Neuronal stem cell (in vitro differentiated cells): ENCODE results near the gene DHX58.

Experiments used
- DNase-seq: peaks from one replicate; pipeline ENCODE4 v3.0.0-alpha.2; 2013; ENCODE audit warnings: low spot score
- H2AFZ ChIP-seq: one replicate; pipeline ENCODE4 v1.6.1; 2013; ENCODE audit warnings: mild to moderate bottlenecking, low read length, inconsistent platforms
- H2AK5ac ChIP-seq: 2 replicates; pipeline ENCODE4 v1.6.1; 2013; ENCODE audit warnings: low read depth, mild to moderate bottlenecking, inconsistent platforms, low read length, moderate library complexity, mixed read lengths
- H2BK120ac ChIP-seq: 2 replicates; pipeline ENCODE4 v1.6.1; 2013; ENCODE audit warnings: low read depth, mild to moderate bottlenecking, inconsistent platforms, low read length, moderate library complexity, mixed read lengths
- H2BK12ac ChIP-seq: one replicate; pipeline ENCODE4 v1.6.1; 2013; ENCODE audit warnings: low read length, inconsistent platforms
- H2BK15ac ChIP-seq: 2 replicates; pipeline ENCODE4 v1.6.1; 2013; ENCODE audit warnings: mild to moderate bottlenecking, low read length, inconsistent platforms, mixed read lengths
- H2BK5ac ChIP-seq: one replicate; pipeline ENCODE4 v1.6.1; 2013; ENCODE audit warnings: inconsistent platforms, mild to moderate bottlenecking, low read length, moderate library complexity
- H3K14ac ChIP-seq: one replicate; pipeline ENCODE4 v1.6.1; 2013; ENCODE audit warnings: low read length, inconsistent platforms
- H3K18ac ChIP-seq: 2 replicates; pipeline ENCODE4 v1.6.1; 2013; ENCODE audit warnings: low read length, inconsistent platforms
- H3K23ac ChIP-seq: 2 replicates; pipeline ENCODE4 v1.6.1; 2013; ENCODE audit warnings: low read depth, mild to moderate bottlenecking, mixed read lengths, low read length, inconsistent platforms; ENCODE audit not compliant: poor library complexity
- H3K27ac ChIP-seq: replicated peaks from 3 replicates; pipeline ENCODE4 v1.5.1; 2013; ENCODE audit warnings: low read length, inconsistent platforms
- H3K27me3 ChIP-seq, 3 experiments: 2 replicates each; pipeline ENCODE4 v1.6.1; 2013; ENCODE audit warnings: low read length in 3 of 3, mild to moderate bottlenecking in 2 of 3, inconsistent platforms in 1 of 3, low read depth in 1 of 3, mixed read lengths in 1 of 3, moderate library complexity in 1 of 3; ENCODE audit not compliant: control insufficient read depth in 3 of 3, insufficient read depth in 3 of 3
- H3K36me3 ChIP-seq, 2 donors: replicated peaks in 1 of 2; 2 replicates each; pipeline ENCODE4 v1.6.1; 2013; ENCODE audit warnings: low read length in 2 of 2; ENCODE audit not compliant: control insufficient read depth in 2 of 2, insufficient read depth in 2 of 2
- H3K4ac ChIP-seq: 2 replicates; pipeline ENCODE4 v1.6.1; 2013; ENCODE audit warnings: inconsistent platforms, mild to moderate bottlenecking, low read length, moderate library complexity
- H3K4me1 ChIP-seq, 2 donors: 1 replicate in 1 of 2; 2 replicates in 1 of 2; pipeline ENCODE4 v1.6.1; 2013; ENCODE audit warnings: low read length in 2 of 2, low read depth in 1 of 2; ENCODE audit not compliant: control insufficient read depth in 2 of 2, insufficient read depth in 1 of 2
- H3K4me2 ChIP-seq: one replicate; pipeline ENCODE4 v1.6.1; 2013; ENCODE audit warnings: mild to moderate bottlenecking, low read length, inconsistent platforms; ENCODE audit not compliant: insufficient read depth, poor library complexity, severe bottlenecking
- H3K4me3 ChIP-seq, 2 donors: 2 replicates each; pipeline ENCODE4 v1.5.1; 2013; ENCODE audit warnings: low read length in 2 of 2, mild to moderate bottlenecking in 2 of 2, inconsistent platforms in 1 of 2, moderate library complexity in 1 of 2
- H3K79me1 ChIP-seq: one replicate; pipeline ENCODE4 v1.6.1; 2013; ENCODE audit warnings: low read depth, mild to moderate bottlenecking, inconsistent platforms, low read length, moderate library complexity
- H3K9ac ChIP-seq: one replicate; pipeline ENCODE4 v1.6.1; 2013; ENCODE audit warnings: mild to moderate bottlenecking, low read depth, low read length, inconsistent platforms; ENCODE audit not compliant: poor library complexity
- H3K9me3 ChIP-seq, 2 donors: replicated peaks in 1 of 2; 2 replicates each; pipeline versions ENCODE3 to v1.6.1; 2013; ENCODE audit warnings: low read length in 2 of 2, mild to moderate bottlenecking in 2 of 2, inconsistent platforms in 1 of 2, low read depth in 1 of 2, mixed read lengths in 1 of 2, moderate library complexity in 1 of 2; ENCODE audit not compliant: control insufficient read depth in 2 of 2, insufficient read depth in 1 of 2
- H4K8ac ChIP-seq: one replicate; pipeline ENCODE4 v1.6.1; 2013; ENCODE audit warnings: low read depth, mild to moderate bottlenecking, inconsistent platforms, low read length, moderate library complexity
- H4K91ac ChIP-seq: one replicate; pipeline ENCODE4 v1.6.1; 2013; ENCODE audit warnings: low read length, low read depth, mild to moderate bottlenecking, inconsistent platforms; ENCODE audit not compliant: poor library complexity
- WGBS, 2 donors: extraction: QIAGEN DNeasy Blood & Tissue Kit; methylation state at CpG; one replicate each; pipeline ENCODE4 v1.1.7; 2013; ENCODE audit warnings: missing lambda C conversion rate in 2 of 2, mixed read lengths in 1 of 2; ENCODE audit not compliant: insufficient read length in 2 of 2, insufficient replicate concordance in 1 of 2; ENCODE audit errors: extremely low coverage in 2 of 2; 5-methylcytosine and 5-hydroxymethylcytosine counted together

Gene DHX58

GRCh38 chr17:42087736-42088705 lies 24.5 kb downstream of the DHX58 start:
- no peak overlapping the region for H2BK12ac ChIP-seq
- H2BK15ac ChIP-seq = no peak overlapping the region
- no peaks in the 10 kb centered on the region for H3K9me3 ChIP-seq
- H3K36me3 ChIP-seq = no peaks in the 10 kb centered on the region
- H3K4me2 ChIP-seq = no peak overlapping the region
- H2BK5ac ChIP-seq = peak overlapping the region; percentile 54
- no peak for DNase-seq
- no peak overlapping the region for H3K27ac ChIP-seq
- H3K4ac ChIP-seq = no peak overlapping the region
- no peaks in the 10 kb centered on the region for H3K79me1 ChIP-seq
- no peak overlapping the region for H2BK120ac ChIP-seq
- H3K9ac ChIP-seq = no peak overlapping the region
- H3K27me3 ChIP-seq = peaks cover 0 to 25% (median 0%) of the 10 kb centered on the region in 3 experiments
- H4K8ac ChIP-seq = no peak overlapping the region
- H3K4me1 ChIP-seq = no peaks in the 10 kb centered on the region
- no peak overlapping the region for H2AFZ ChIP-seq
- peak overlapping the region; percentile 39 for H3K18ac ChIP-seq
- no peak overlapping the region for H3K4me3 ChIP-seq
- H4K91ac ChIP-seq = no peak overlapping the region
- no peak overlapping the region for H3K14ac ChIP-seq
- WGBS, 2 donors = no CpG with 5 or more reads among the region's 20 CpGs
- H3K23ac ChIP-seq = peak overlapping the region; percentile 43
- H2AK5ac ChIP-seq = no peak overlapping the region

- WGBS, 2 donors = no CpG with 5 or more reads among the region's 7 CpGs
- no peak overlapping the region for H3K4me3 ChIP-seq
- H4K91ac ChIP-seq = no peak overlapping the region
- peaks cover 0 to 25% (median 0%) of the 10 kb centered on the region in 3 experiments for H3K27me3 ChIP-seq
- no peak overlapping the region for H3K23ac ChIP-seq
- no peak overlapping the region for H3K9ac ChIP-seq
- H3K4ac ChIP-seq = no peak overlapping the region
- no peak overlapping the region for H2BK120ac ChIP-seq
- H4K8ac ChIP-seq = no peak overlapping the region
- no peak overlapping the region for H3K18ac ChIP-seq
- no peaks in the 10 kb centered on the region for H3K36me3 ChIP-seq
- H3K79me1 ChIP-seq = no peaks in the 10 kb centered on the region
- no peaks in the 10 kb centered on the region for H3K4me1 ChIP-seq
- H3K4me2 ChIP-seq = no peak overlapping the region
- no peak overlapping the region for H2BK12ac ChIP-seq
- DNase-seq = no peak
- H2BK5ac ChIP-seq = no peak overlapping the region
- H2BK15ac ChIP-seq = no peak overlapping the region
- H3K9me3 ChIP-seq = no peaks in the 10 kb centered on the region
- no peak overlapping the region for H3K14ac ChIP-seq
- no peak overlapping the region for H3K27ac ChIP-seq
- H2AK5ac ChIP-seq = no peak overlapping the region
- no peak overlapping the region for H2AFZ ChIP-seq
Measured at GRCh38 chr17:42087042-42087701, 25.3 kb downstream of the DHX58 start.

GRCh38 chr17:42081516-42082129 lies 30.9 kb downstream of the DHX58 start:
- Histone ChIP-seq H2AFZ (no peak overlapping the region), H2BK12ac (no peak overlapping the region), H3K4me3 (no peak overlapping the region), H3K4ac (no peak overlapping the region), H3K27me3 (peaks cover 0 to 13% (median 0%) of the 10 kb centered on the region in 3 experiments), H4K8ac (no peak overlapping the region), H2AK5ac (no peak overlapping the region), H3K79me1 (no peaks in the 10 kb centered on the region), H3K14ac (no peak overlapping the region), H3K4me2 (no peak overlapping the region), H3K27ac (no peak overlapping the region), H2BK5ac (no peak overlapping the region), H3K4me1 (no peaks in the 10 kb centered on the region), H2BK120ac (no peak overlapping the region), H2BK15ac (no peak overlapping the region), H3K18ac (peak overlapping the region; percentile 17), H3K36me3 (no peaks in the 10 kb centered on the region), H4K91ac (no peak overlapping the region), H3K9ac (peak overlapping the region; percentile 50), H3K9me3 (no peaks in the 10 kb centered on the region), H3K23ac (peak overlapping the region; percentile 11)
- WGBS, 2 donors = no CpG with 5 or more reads among the region's 9 CpGs
- no peak for DNase-seq

- no peak overlapping the region for H4K8ac ChIP-seq
- no peak overlapping the region for H4K91ac ChIP-seq
- no peak overlapping the region for H2AK5ac ChIP-seq
- no peak overlapping the region for H3K4ac ChIP-seq
- no peak overlapping the region for H2AFZ ChIP-seq
- no peak overlapping the region for H2BK120ac ChIP-seq
- no peak overlapping the region for H3K18ac ChIP-seq
- H3K4me2 ChIP-seq = no peak overlapping the region
- WGBS, 2 donors = no CpG with 5 or more reads among the region's 2 CpGs
- H3K23ac ChIP-seq = no peak overlapping the region
- no peak overlapping the region for H2BK12ac ChIP-seq
- H2BK5ac ChIP-seq = no peak overlapping the region
- no peaks in the 10 kb centered on the region for H3K36me3 ChIP-seq
- no peaks in the 10 kb centered on the region for H3K79me1 ChIP-seq
- no peaks in the 10 kb centered on the region for H3K4me1 ChIP-seq
- H3K4me3 ChIP-seq = no peak overlapping the region
- DNase-seq = no peak
- peaks cover 0 to 27% (median 0%) of the 10 kb centered on the region in 3 experiments for H3K27me3 ChIP-seq
- H2BK15ac ChIP-seq = no peak overlapping the region
- no peak overlapping the region for H3K9ac ChIP-seq
- no peak overlapping the region for H3K14ac ChIP-seq
- no peak overlapping the region for H3K27ac ChIP-seq
- H3K9me3 ChIP-seq = no peaks in the 10 kb centered on the region
Measured at GRCh38 chr17:42079541-42079940, 33.0 kb downstream of the DHX58 start.
